Activated B cell treated with CpG ODN at 0.5 μM for 24 hours (primary cell): ENCODE data around the gene APPL2. TPM values are rescaled to one million over a fixed set of nuclear protein-coding genes. Genes with fewer than 3 reads are reported as not detected.

Experiments used
- ATAC-seq: fragments of 200-7000 bp; cut with Tn5 transposase; one replicate; pipeline ENCODE4 v1.10.0; 2021; ENCODE audit warnings: low read depth, mild to moderate bottlenecking, moderate library complexity
- CTCF ChIA-PET: fragments of 350-600 bp; sonication (Branson Sonifier 250); formaldehyde crosslinking; loops from one replicate; lab custom pipeline; 2021; ENCODE audit warnings: antibody characterized with exemption; lab: Charles Lee
- POLR2A ChIA-PET: fragments of 350-600 bp; sonication (Branson Sonifier 250); formaldehyde crosslinking; loops from one replicate; lab custom pipeline; 2021; ENCODE audit warnings: antibody characterized with exemption; lab: Charles Lee
- DNase-seq: peaks from one replicate; pipeline ENCODE4 v3.0.0; 2022
- H3K27ac Mint-ChIP-seq: one replicate; pipeline ENCODE4 v1.8.0; 2020; ENCODE audit warnings: mixed read lengths
- H3K27me3 Mint-ChIP-seq: one replicate; pipeline ENCODE4 v1.8.0; 2021; ENCODE audit warnings: mixed read lengths
- H3K36me3 Mint-ChIP-seq: one replicate; pipeline ENCODE4 v1.8.0; 2021; ENCODE audit warnings: low read depth, mixed read lengths
- H3K4me1 Mint-ChIP-seq: one replicate; pipeline ENCODE4 v1.8.0; 2021; ENCODE audit warnings: mixed read lengths
- H3K4me3 Mint-ChIP-seq: one replicate; pipeline ENCODE4 v1.8.0; 2020; ENCODE audit warnings: mild to moderate bottlenecking, mixed read lengths
- H3K9me3 Mint-ChIP-seq: one replicate; pipeline ENCODE4 v1.8.0; 2020; ENCODE audit warnings: mixed read lengths
- intact Hi-C: fragments of 100-400 bp; cut with micrococcal nuclease; formaldehyde crosslinking; loops from one replicate; pipeline ENCODE4 v1.15.1; 2024
- total RNA-seq: library from RNA; stranded (reverse); gene quantifications from 2 replicates; pipeline ENCODE4 v1.2.3, GENCODE V29; 2022
- TF ChIP-seq, protein P1 (sequence below): fragments of 200-600 bp; IDR thresholded peaks from one replicate; pipeline ENCODE4 v1.8.0; 2022; ENCODE audit warnings: antibody characterized with exemption, mild to moderate bottlenecking

APPL2 gene
- total RNA-seq, 1 donor from 2014 or later: 30.7 TPM

DNA sequence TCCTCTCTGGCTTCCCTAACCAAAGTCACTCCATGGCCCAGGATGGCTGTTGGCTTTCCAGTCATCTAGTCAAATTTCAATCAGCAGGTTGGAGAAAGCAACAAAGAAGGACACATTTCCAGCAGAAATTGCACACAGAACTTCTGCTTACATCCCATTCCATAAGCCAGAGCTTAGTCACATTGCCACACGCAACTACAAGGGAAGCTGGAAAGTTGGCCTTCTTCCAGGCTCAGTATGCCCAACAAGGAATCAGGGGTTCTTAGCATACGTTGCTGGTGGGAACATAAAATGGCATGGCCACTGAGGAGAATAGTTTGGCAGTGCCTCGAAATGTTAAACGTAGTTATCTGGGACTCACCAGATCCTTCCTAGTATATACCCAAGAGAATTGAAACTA, 9.3 kb upstream of the APPL2 start:
- no peaks in the 10 kb centered on the region for H3K4me1 Mint-ChIP-seq
- no peak for ATAC-seq
- CTCF ChIA-PET: no interaction called here
- DNase-seq: no peak
- POLR2A ChIA-PET: no interaction called here
- peaks cover 17% of the 10 kb centered on the region for H3K27me3 Mint-ChIP-seq
- no peaks in the 10 kb centered on the region for H3K9me3 Mint-ChIP-seq
- intact Hi-C loops: no loop called here
- H3K27ac Mint-ChIP-seq: no peak overlapping the region
- no peaks in the 10 kb centered on the region for H3K36me3 Mint-ChIP-seq
- H3K4me3 Mint-ChIP-seq: no peak overlapping the region
- TF ChIP-seq, protein P1, sequence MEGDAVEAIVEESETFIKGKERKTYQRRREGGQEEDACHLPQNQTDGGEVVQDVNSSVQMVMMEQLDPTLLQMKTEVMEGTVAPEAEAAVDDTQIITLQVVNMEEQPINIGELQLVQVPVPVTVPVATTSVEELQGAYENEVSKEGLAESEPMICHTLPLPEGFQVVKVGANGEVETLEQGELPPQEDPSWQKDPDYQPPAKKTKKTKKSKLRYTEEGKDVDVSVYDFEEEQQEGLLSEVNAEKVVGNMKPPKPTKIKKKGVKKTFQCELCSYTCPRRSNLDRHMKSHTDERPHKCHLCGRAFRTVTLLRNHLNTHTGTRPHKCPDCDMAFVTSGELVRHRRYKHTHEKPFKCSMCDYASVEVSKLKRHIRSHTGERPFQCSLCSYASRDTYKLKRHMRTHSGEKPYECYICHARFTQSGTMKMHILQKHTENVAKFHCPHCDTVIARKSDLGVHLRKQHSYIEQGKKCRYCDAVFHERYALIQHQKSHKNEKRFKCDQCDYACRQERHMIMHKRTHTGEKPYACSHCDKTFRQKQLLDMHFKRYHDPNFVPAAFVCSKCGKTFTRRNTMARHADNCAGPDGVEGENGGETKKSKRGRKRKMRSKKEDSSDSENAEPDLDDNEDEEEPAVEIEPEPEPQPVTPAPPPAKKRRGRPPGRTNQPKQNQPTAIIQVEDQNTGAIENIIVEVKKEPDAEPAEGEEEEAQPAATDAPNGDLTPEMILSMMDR: no peak

GRCh38 chr12:105240228-105240627, 4.3 kb upstream of the APPL2 start:
- TF ChIP-seq, protein P1: no peak
- POLR2A ChIA-PET: no interaction called here
- no peak overlapping the region for H3K4me3 Mint-ChIP-seq
- no peaks in the 10 kb centered on the region for H3K36me3 Mint-ChIP-seq
- H3K4me1 Mint-ChIP-seq: peaks cover 8% of the 10 kb centered on the region
- DNase-seq (no peak), ATAC-seq (no peak)
- CTCF ChIA-PET: no interaction called here
- intact Hi-C loops: no loop called here
- no peaks in the 10 kb centered on the region for H3K9me3 Mint-ChIP-seq
- H3K27ac Mint-ChIP-seq: no peak overlapping the region
- H3K27me3 Mint-ChIP-seq: peaks cover 7% of the 10 kb centered on the region

GRCh38 chr12:105239304-105239703, 3.3 kb upstream of the APPL2 start:
- H3K27me3 Mint-ChIP-seq: no peaks in the 10 kb centered on the region
- H3K4me1 Mint-ChIP-seq: peaks cover 17% of the 10 kb centered on the region
- ChIA-PET POLR2A (no interaction called here), CTCF (no interaction called here)
- H3K36me3 Mint-ChIP-seq: no peaks in the 10 kb centered on the region
- TF ChIP-seq, protein P1: no peak
- H3K4me3 Mint-ChIP-seq: no peak overlapping the region
- intact Hi-C loops: loop anchor here (5.0 kb wide), 3 partner anchors 952 to 1853 kb away; partner anchors contain the start of genes CRY1 and TCP11L2
- no peaks in the 10 kb centered on the region for H3K9me3 Mint-ChIP-seq
- H3K27ac Mint-ChIP-seq: no peak overlapping the region
- DNase-seq (no peak), ATAC-seq (no peak)

GRCh38 chr12:105237666-105238065, 1.7 kb upstream of the APPL2 start:
- ChIA-PET CTCF (no interaction called here), POLR2A (no interaction called here)
- DNase-seq (no peak), ATAC-seq (no peak)
- Mint-ChIP-seq H3K4me3 (no peak overlapping the region), H3K27ac (no peak overlapping the region), H3K36me3 (peaks cover 5% of the 10 kb centered on the region), H3K27me3 (no peaks in the 10 kb centered on the region), H3K4me1 (peaks cover 34% of the 10 kb centered on the region), H3K9me3 (no peaks in the 10 kb centered on the region)
- TF ChIP-seq, protein P1: no peak
- intact Hi-C loops: loop anchor here (2.0 to 5.0 kb wide), 4 partner anchors 41 to 1855 kb away; partner anchors contain the start of genes CRY1 and TCP11L2

DNA sequence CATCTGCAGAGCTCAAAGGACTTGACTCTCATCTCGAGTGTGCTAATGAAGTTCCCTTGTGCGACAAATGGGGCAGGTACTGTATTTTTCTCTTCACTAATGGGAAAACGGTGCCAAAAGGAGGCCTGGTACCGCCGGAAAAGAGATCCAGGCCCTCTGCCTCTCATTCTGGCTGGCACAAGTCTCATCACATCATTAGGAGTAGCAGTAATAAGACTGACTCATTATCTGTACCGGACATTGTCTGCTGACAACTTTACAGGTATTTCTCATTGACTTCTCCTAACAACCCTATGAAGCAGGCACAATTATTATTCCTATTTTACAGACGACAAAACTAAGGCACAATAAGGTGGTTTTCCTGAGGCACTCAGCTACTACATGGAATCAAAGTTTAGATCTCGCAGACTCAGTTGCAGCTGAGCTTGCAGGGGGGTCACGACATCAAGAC, 668 bp downstream of the APPL2 start:
- ChIA-PET POLR2A (interaction anchor here (0.9 to 1.8 kb wide), 14 partner anchors 9 to 1279 kb away, joined by 3 to 7 read pairs (median 4); partner anchors contain the start of genes NFYB, TDG and WASHC4), CTCF (interaction anchor here (2.3 kb wide), 1 partner anchor 148 kb away, joined by 9 read pairs; no protein-coding TSS in a partner anchor)
- Mint-ChIP-seq H3K27ac (peak overlapping the region; percentile 86), H3K27me3 (no peaks in the 10 kb centered on the region), H3K4me3 (peak overlapping the region; percentile 85), H3K36me3 (peaks cover 18% of the 10 kb centered on the region), H3K9me3 (no peaks in the 10 kb centered on the region), H3K4me1 (peaks cover 39% of the 10 kb centered on the region)
- DNase-seq (no peak), ATAC-seq (no peak)
- TF ChIP-seq, protein P1: no peak
- intact Hi-C loops: loop anchor here (1.0 to 5.0 kb wide), 5 partner anchors 128 to 1857 kb away; partner anchors contain the start of genes CRY1, TCP11L2 and WASHC4
